SK-N-MC (cell line): Measurements from ENCODE around the gene UBTD1.
A peak's percentile ranks its signal among the peaks of the same experiment; 100 is the strongest.

Experiments used
- DNase-seq: peaks from one replicate; pipeline ENCODE4 v3.0.0-alpha.2; 2011; ENCODE audit warnings: low read depth, low spot score
- H3K27ac ChIP-seq: fragments of 200-600 bp; sonication (generic); 2 replicates; pipeline ENCODE4 v1.5.1; 2016; ENCODE audit warnings: mixed run types
- H3K36me3 ChIP-seq: fragments of 200-600 bp; sonication (generic); 2 replicates; pipeline ENCODE4 v1.6.1; 2017; ENCODE audit warnings: antibody characterized with exemption, low read length, mixed read lengths; ENCODE audit not compliant: insufficient read depth
- H3K4me3 ChIP-seq: fragments of 200-600 bp; sonication (generic); 2 replicates; pipeline ENCODE4 v1.5.1; 2016
- H3K9ac ChIP-seq: fragments of 200-600 bp; sonication (generic); 2 replicates; pipeline ENCODE4 v1.8.0; 2017; ENCODE audit warnings: mixed run types, mixed read lengths; ENCODE audit not compliant: insufficient read length
- H3K9me3 ChIP-seq: fragments of 200-600 bp; sonication (generic); 2 replicates; pipeline ENCODE4 v1.6.1; 2017; ENCODE audit warnings: low read depth, mild to moderate bottlenecking, antibody characterized with exemption, low read length, moderate library complexity, mixed read lengths
- EZH2 ChIP-seq: fragments of 200-600 bp; sonication (generic); IDR thresholded peaks from one replicate; pipeline ENCODE4 v1.6.1; 2017; ENCODE audit warnings: antibody characterized with exemption
- FOXP2 ChIP-seq: optimal IDR thresholded peaks from 2 replicates; pipeline ENCODE3; 2011; ENCODE audit warnings: mild to moderate bottlenecking, moderate library complexity; ENCODE audit not compliant: insufficient read depth; ENCODE audit errors: extremely low read length, control extremely low read depth
- POLR2AphosphoS5 ChIP-seq: IDR thresholded peaks from 2 replicates; pipeline ENCODE4 v1.6.1; 2012; ENCODE audit warnings: mild to moderate bottlenecking, low read depth, low read length, borderline replicate concordance

Gene UBTD1

GRCh38 chr10:97498841-97499560 is at the start of gene UBTD1:
Gene UBTD1, plus strand, starts transcription at chr10:97498924. Its CDS starts 280 bp downstream, at chr10:97499204.
- Histone ChIP-seq H3K9ac (peak within 1 kb of the TSS; percentile 83), H3K36me3 (no peaks in the 10 kb centered on the region), H3K9me3 (no peaks in the 10 kb centered on the region), H3K27ac (peak within 1 kb of the TSS; percentile 68; the same call in 1 of the 2 replicates), H3K4me3 (peak within 1 kb of the TSS; percentile 85)
- no peak for DNase-seq
- no peak for TF ChIP-seq EZH2
- no peak for TF ChIP-seq POLR2AphosphoS5
- no peak for TF ChIP-seq FOXP2

- Histone ChIP-seq H3K9me3 (no peaks in the 10 kb centered on the region), H3K9ac (no peak overlapping the region), H3K27ac (no peak overlapping the region), H3K4me3 (no peak overlapping the region), H3K36me3 (no peaks in the 10 kb centered on the region; the same call in 1 of the 2 replicates)
- no peak for DNase-seq
- no peak for TF ChIP-seq POLR2AphosphoS5
- no peak for TF ChIP-seq FOXP2
- TF ChIP-seq EZH2 = no peak
Measured at GRCh38 chr10:97450828-97451227, 47.9 kb upstream of the UBTD1 start.

- Histone ChIP-seq H3K27ac (no peak overlapping the region), H3K4me3 (no peak overlapping the region), H3K9ac (no peak overlapping the region), H3K36me3 (no peaks in the 10 kb centered on the region; the same call in 1 of the 2 replicates), H3K9me3 (no peaks in the 10 kb centered on the region)
- TF ChIP-seq POLR2AphosphoS5 = no peak
- no peak for TF ChIP-seq EZH2
- no peak for TF ChIP-seq FOXP2
- DNase-seq = no peak
Measured at GRCh38 chr10:97451605-97452004, 47.1 kb upstream of the UBTD1 start.

- Histone ChIP-seq H3K27ac (no peak overlapping the region), H3K4me3 (no peak overlapping the region), H3K36me3 (no peaks in the 10 kb centered on the region; the same call in 1 of the 2 replicates), H3K9me3 (no peaks in the 10 kb centered on the region), H3K9ac (no peak overlapping the region)
- TF ChIP-seq EZH2 (no peak), POLR2AphosphoS5 (no peak), FOXP2 (no peak)
- no peak for DNase-seq
Measured at GRCh38 chr10:97452352-97452751, 46.4 kb upstream of the UBTD1 start.

GRCh38 chr10:97454330-97455036 is 44.2 kb upstream of the UBTD1 start:
- no peak for DNase-seq
- H3K9ac ChIP-seq = no peak overlapping the region
- peaks cover 16% of the 10 kb centered on the region for H3K36me3 ChIP-seq
- H3K9me3 ChIP-seq = no peaks in the 10 kb centered on the region
- H3K4me3 ChIP-seq = no peak overlapping the region
- H3K27ac ChIP-seq = no peak overlapping the region
- no peak for TF ChIP-seq FOXP2
- TF ChIP-seq EZH2 = no peak
- TF ChIP-seq POLR2AphosphoS5 = no peak

- TF ChIP-seq FOXP2 (no peak), POLR2AphosphoS5 (no peak), EZH2 (no peak)
- Histone ChIP-seq H3K4me3 (no peak overlapping the region), H3K36me3 (peaks cover 26% of the 10 kb centered on the region), H3K27ac (no peak overlapping the region), H3K9ac (no peak overlapping the region), H3K9me3 (no peaks in the 10 kb centered on the region)
- no peak for DNase-seq
Measured at GRCh38 chr10:97456034-97456685, 42.6 kb upstream of the UBTD1 start.

- Histone ChIP-seq H3K9me3 (no peaks in the 10 kb centered on the region), H3K27ac (no peak overlapping the region), H3K4me3 (no peak overlapping the region), H3K36me3 (peaks cover 28% of the 10 kb centered on the region), H3K9ac (no peak overlapping the region)
- DNase-seq = no peak
- TF ChIP-seq EZH2 (no peak), FOXP2 (no peak), POLR2AphosphoS5 (no peak)
Measured at GRCh38 chr10:97456686-97457065, 42.0 kb upstream of the UBTD1 start.

- Histone ChIP-seq H3K4me3 (no peak overlapping the region), H3K36me3 (peaks cover 49% of the 10 kb centered on the region), H3K27ac (no peak overlapping the region), H3K9ac (no peak overlapping the region), H3K9me3 (no peaks in the 10 kb centered on the region)
- DNase-seq = no peak
- TF ChIP-seq FOXP2 = no peak
- TF ChIP-seq POLR2AphosphoS5 = no peak
- no peak for TF ChIP-seq EZH2
Measured at GRCh38 chr10:97459111-97459510, 39.6 kb upstream of the UBTD1 start.
